Ureter (tissue), 1 donor: ENCODE data around the gene GJB4. TPM values are rescaled to one million over a fixed set of nuclear protein-coding genes. Genes with fewer than 3 reads are reported as not detected.
"Not testable (repeated sequence)": the region's sequence is repeated elsewhere in the genome, so short reads cannot be mapped to it uniquely, and the experiment has no call there.

ENCODE experiments used
- DNase-seq: peaks from one replicate; pipeline ENCODE4 v3.0.0-alpha.2; 2020; ENCODE audit warnings: low spot score
- total RNA-seq: library from RNA; stranded (reverse); gene quantifications from one replicate; pipeline ENCODE4 v1.2.4, GENCODE V29; 2023
- donor health status: DM: yes; HTN: yes; CAD: no.

GJB4 gene
- total RNA-seq, 1 donor from 2014 or later, result 3.8 TPM

GRCh38 chr1:34746785-34747637, 12.5 kb upstream of the GJB4 start:
- DNase-seq, result no peak

GRCh38 chr1:34747638-34747941, 11.9 kb upstream of the GJB4 start:
- no peak for DNase-seq

GRCh38 chr1:34749992-34750391, 9.5 kb upstream of the GJB4 start:
- no peak for DNase-seq

- DNase-seq, result no peak
Observed at GRCh38 chr1:34750610-34751009, 8.9 kb upstream of the GJB4 start.

GRCh38 chr1:34753163-34753562, 6.4 kb upstream of the GJB4 start:
- no peak for DNase-seq

- peak; percentile 90 for DNase-seq
Observed at GRCh38 chr1:34754964-34755637, 4.4 kb upstream of the GJB4 start, which contains the start of gene GJB5. GJB5 (plus strand) TSS chr1:34755047; CDS start chr1:34757331, 2,284 bp downstream.

GRCh38 chr1:34755961-34756360, 3.6 kb upstream of the GJB4 start:
- DNase-seq, result no peak

GRCh38 chr1:34757386-34757785, 2.2 kb upstream of the GJB4 start:
- no peak for DNase-seq

- DNase-seq, result no peak
Observed at GRCh38 chr1:34758751-34759150, 789 bp upstream of the GJB4 start.

GRCh38 chr1:34761176-34761761, 1.7 kb downstream of the GJB4 start:
- no peak for DNase-seq

- no peak for DNase-seq
Observed at GRCh38 chr1:34761776-34762307, 2.3 kb downstream of the GJB4 start.

GRCh38 chr1:34762474-34763141, 3.1 kb downstream of the GJB4 start:
- no peak for DNase-seq

GRCh38 chr1:34763142-34763781, 3.7 kb downstream of the GJB4 start:
- no peak for DNase-seq

- no peak for DNase-seq
Observed at GRCh38 chr1:34768856-34769255, 9.3 kb downstream of the GJB4 start.

GRCh38 chr1:34770891-34771504, 11.5 kb downstream of the GJB4 start:
- no peak for DNase-seq

- DNase-seq, result no peak
Observed at GRCh38 chr1:34771573-34772371, 12.2 kb downstream of the GJB4 start.

GRCh38 chr1:34773114-34773513, 13.6 kb downstream of the GJB4 start:
- not testable (repeated sequence) for DNase-seq

- no peak for DNase-seq
Observed at GRCh38 chr1:34774957-34775356, 15.4 kb downstream of the GJB4 start.

GRCh38 chr1:34776911-34777310, 17.4 kb downstream of the GJB4 start:
- DNase-seq, result no peak
